ENCODE data around the gene TNFSF13.
"Not testable (repeated sequence)": the region's sequence is repeated elsewhere in the genome, so short reads cannot be mapped to it uniquely, and the experiment has no call there.

TNFSF13 gene

GRCh38 chr17:7592422-7593021 is 34.0 kb downstream of the TNFSF13 start:
- DNase-seq, result no peak

GRCh38 chr17:7593296-7593695 is 34.7 kb downstream of the TNFSF13 start:
- no peak for DNase-seq

DNA sequence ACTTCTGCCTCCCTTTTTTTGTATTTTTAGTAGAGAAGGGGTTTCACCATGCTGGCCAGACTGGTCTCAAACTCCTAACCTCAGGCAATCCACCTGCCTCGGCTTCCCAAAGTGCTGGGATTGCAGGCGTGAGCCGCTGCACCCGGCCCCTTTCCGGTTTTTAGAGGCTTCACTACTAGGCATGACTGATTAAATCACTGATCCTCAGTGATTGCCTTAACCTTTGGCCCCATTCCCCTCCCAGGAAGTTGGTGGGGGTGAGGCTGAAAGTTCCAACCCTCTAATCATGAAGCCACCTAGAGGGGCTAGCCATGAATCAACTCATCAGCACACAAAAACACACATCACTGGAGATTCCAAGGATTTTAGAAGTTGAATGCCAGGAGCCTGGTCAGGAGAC is 39.0 kb downstream of the TNFSF13 start:
- not testable (repeated sequence) for DNase-seq

- DNase-seq, result no peak
Measured at GRCh38 chr17:7606280-7606679, 47.7 kb downstream of the TNFSF13 start.

DNA sequence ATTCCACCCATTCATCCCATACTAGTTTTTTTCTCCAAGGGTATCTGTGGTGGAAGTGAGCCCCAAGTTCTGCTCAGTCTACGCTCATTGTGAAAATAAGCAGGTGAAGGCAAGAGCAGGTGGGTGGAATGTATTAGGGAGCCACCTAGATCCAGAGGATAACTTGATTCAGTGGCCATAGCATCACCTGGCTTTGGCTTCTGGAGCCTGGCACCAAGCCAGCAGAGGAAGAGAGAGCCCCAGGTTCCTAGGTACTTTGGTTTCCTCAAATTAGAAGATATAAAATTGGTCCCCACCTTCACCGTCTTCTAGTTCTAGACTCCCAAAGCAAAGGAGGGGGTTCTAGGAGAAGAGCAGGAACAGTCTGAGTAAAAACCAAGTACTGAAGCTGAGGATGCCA is 52.1 kb downstream of the TNFSF13 start:
- DNase-seq, result no peak
